ENCODE measurements around the gene MYCBP2.

DNA sequence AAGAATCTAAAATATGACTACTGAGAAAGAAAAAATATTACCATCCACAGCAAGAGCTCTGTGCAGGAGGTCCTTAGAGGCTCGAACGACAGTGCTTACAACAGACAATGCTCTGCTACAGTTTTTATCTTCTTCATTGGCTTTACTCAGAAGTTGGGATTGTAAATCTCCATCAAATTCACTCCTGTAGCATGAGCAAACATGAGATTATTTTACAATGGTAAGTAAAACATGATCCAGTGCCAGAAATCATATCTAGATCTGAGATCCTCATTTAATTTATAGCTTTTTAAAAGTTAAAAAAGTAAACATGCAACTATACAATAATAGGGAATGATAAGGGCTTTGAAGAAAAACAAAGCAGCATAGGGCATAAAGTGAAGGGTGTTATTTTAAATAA lies 155.4 kb downstream of the MYCBP2 start:
- TF ChIP-seq, protein P1, sequence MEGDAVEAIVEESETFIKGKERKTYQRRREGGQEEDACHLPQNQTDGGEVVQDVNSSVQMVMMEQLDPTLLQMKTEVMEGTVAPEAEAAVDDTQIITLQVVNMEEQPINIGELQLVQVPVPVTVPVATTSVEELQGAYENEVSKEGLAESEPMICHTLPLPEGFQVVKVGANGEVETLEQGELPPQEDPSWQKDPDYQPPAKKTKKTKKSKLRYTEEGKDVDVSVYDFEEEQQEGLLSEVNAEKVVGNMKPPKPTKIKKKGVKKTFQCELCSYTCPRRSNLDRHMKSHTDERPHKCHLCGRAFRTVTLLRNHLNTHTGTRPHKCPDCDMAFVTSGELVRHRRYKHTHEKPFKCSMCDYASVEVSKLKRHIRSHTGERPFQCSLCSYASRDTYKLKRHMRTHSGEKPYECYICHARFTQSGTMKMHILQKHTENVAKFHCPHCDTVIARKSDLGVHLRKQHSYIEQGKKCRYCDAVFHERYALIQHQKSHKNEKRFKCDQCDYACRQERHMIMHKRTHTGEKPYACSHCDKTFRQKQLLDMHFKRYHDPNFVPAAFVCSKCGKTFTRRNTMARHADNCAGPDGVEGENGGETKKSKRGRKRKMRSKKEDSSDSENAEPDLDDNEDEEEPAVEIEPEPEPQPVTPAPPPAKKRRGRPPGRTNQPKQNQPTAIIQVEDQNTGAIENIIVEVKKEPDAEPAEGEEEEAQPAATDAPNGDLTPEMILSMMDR (conservative IDR thresholded peaks at IDR 0.05 in 1 of 2, IDR thresholded peaks at IDR 0.05 in 1 of 2; ENCODE audit: extremely low read depth in 1 of 2, insufficient read depth in 1 of 2, low read depth in 1 of 2, low read length in 2 of 2): no peak
- TF ChIP-seq EZH2 (IDR thresholded peaks at IDR 0.05; ENCODE audit: borderline replicate concordance, low read length): no peak
